HuH-7.5 (cell line): Measurements from ENCODE around the gene SORCS2.

Experiments
- DNase-seq: peaks from one replicate; pipeline ENCODE4 v3.0.0; 2011; ENCODE audit warnings: low spot score

SORCS2 gene

DNA sequence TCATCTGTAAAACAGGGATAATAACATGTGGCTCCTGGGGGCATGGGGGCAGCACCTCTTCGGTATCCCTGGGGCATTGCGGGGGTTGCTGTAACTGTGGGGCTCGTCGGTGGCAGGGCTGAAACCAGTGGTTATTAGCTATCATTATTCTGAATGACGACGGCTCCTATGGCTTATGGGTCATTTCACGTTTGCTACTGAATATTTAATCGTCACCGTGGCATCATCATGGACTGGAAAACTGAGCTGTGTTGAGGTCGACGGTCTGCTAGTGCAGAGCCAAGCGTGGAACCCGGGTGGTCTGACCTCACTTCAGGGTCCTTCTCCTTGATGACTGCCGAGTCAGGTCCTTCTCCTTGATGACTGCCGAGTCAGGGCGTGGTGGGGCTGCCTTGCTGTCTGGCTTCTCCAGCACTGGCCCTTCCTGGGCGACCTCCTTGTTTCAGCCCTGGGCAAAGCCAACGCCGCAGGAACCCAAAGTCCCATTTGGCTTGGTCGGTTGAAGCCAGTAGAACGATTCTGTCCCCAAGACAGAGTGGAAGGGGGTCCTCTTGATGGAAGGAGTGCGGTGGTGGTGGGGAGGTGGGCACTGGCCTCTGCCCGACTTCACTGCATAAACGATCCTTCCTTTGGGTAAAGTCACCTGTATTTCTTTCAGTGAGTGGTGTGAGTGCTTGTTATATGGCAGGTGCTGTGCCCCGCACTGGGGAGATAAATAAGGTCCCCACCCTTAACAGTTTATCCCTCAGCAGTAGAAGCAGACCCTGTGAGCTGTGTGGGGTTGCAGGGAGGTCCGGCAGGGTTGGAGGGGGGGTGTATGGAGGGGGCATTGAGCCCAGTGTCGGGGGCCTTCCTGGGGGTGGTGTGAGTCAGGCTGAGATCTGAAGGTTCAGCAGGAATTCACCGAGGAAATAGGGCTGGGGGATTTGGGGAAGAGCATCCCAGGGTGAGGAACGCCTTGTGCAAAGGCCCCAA lies 201.6 kb downstream of the SORCS2 start:
- no peak for DNase-seq

DNA sequence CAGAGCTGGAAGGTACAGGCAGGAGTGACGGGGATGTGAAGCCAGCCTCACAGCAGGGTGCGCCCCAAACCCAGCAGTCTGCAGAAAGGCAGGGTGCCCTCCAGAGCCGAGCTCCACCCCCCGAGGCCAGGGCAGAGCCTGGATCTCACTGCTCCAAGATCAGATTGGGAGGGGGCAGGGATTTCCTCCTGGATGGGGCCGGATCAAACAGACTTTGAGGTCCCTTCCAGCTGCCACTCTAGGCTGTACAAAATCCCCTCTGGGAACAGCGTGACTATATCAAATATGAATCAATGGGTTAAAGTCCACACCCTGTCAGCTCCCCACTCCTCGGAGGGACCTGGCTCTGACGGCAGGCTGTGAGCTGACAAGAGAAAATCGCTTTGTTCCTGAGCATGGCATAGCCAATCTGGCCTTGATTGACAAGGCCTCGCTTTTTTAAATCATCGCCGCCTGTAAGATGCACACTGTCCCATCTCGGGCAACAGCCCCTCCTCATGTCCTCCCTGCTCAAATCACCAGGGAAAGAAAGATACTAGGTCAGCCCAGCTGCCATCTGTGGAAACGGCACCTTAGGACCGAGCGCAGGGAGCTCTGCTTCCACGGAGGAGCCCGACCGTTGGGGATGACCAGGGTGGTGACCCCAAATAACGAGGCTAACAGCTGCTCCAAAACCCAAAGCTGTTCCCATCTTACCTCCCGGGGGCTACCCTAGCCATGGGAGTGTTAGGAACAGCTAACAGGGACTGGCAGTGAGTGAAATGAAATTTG lies 202.5 kb downstream of the SORCS2 start:
- DNase-seq = no peak

DNA sequence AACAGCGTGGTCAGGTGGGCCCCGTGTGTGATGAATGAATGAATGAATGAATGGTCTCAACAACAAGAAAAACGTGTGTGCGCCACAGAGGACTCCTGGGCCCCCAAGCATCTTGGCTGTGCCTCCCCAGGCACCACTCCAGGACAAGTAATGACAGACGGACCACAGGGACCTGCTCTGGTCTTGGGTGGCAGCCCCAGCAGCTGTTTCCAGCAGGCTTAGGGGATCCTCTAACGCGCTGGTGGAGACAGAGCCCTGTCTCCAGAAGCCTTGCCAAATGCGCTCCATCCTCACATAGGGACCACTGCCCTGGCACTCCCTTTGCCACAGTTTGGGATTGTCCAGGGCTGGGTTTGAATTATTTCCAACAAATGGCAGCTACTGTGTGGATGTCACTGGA lies 203.3 kb downstream of the SORCS2 start:
- peak; percentile 3 for DNase-seq

DNA sequence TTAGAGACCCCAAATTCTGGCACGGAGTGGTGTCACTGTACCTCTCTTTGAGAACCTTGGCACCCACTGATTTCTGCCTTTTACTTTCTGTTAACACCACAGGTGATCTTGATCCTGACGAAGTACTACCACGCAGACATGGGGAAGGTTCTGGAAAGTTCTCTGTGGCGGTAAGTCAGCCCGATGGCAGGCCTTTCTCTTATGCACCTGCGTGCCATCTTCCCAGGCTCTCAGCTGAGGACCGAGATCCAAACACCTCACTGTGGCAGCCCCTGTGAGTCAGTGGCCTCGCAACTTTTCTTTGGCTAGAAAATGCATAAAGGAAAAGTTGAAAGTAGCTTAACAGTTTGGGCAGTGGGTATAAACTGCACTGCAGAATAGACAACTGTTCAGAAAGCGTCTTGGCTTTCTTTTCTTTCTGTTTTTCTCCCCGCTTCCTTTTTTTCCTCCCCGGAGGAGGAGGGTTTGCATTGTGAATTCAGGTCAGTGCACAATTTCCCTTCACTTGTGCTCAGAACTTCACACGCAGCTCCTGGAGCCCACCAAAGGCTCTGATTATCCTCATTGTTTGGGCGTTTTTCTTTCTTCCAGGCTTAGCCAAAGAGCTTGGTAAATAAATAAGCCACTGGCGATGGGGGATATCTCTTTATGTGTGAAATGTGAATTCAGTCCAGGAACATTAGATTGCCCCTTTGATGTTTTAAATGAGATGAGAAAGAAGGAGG lies 204.0 kb downstream of the SORCS2 start:
- peak; percentile 1 for DNase-seq

DNA sequence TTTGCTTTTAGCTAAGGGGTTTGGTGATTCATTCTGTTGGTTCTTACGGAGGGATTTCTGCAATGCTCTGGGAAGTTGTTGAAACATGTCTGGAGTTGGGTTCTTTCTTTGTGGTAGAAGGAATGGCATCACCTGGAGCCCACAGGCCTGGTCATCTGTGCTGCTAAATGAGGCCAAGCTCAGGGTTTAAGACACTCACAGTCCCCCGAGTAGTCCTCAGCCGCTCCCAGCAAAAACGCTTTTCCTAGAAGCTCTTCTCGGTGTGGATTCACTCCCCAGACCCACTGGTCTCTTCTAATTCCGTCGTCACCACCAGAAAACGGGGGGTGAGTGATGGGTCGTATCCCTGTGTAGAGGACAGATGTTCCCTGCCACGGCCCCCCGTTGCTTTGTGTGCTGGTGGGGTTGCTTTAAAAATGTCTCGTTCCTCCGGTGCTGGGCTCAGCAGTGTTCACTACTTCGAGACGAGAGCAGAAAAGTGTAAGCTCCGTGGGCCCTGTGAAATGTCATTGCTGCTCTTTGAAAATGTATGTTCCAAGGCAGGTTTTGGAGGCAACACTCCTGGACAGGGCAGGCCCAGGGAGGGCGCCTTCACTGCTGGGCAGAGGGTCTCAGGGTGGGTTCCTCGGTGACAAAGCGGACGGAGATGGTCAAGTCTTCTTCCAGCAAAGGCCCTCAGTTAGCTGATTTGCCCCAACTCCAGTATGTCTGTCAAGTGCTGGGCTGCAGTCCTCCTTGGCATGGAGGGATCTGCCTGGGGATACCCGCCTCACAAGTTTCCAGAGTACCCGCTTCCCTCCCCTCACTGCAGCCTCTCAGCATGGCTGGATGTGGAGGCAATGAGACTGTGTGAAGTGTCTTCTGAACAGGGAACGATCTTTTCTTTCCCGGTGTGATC lies 205.1 kb downstream of the SORCS2 start:
- peak; percentile 1 for DNase-seq

DNA sequence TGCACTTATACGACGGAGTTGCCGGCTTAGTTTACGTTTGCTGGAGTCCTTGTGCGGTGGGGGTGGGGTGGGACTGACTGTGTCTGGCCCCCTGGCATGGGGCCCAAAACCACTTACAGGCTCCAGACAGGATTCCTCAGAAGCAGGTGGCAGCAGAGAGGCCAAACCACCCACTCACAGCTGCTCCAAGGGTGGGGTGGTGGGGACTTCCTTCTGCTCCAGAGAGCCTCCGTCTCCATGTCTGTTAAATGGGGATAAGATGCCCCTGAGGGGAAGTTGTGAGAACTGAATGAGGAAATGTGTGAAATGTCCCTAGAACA lies 205.7 kb downstream of the SORCS2 start:
- DNase-seq = peak; percentile 1

DNA sequence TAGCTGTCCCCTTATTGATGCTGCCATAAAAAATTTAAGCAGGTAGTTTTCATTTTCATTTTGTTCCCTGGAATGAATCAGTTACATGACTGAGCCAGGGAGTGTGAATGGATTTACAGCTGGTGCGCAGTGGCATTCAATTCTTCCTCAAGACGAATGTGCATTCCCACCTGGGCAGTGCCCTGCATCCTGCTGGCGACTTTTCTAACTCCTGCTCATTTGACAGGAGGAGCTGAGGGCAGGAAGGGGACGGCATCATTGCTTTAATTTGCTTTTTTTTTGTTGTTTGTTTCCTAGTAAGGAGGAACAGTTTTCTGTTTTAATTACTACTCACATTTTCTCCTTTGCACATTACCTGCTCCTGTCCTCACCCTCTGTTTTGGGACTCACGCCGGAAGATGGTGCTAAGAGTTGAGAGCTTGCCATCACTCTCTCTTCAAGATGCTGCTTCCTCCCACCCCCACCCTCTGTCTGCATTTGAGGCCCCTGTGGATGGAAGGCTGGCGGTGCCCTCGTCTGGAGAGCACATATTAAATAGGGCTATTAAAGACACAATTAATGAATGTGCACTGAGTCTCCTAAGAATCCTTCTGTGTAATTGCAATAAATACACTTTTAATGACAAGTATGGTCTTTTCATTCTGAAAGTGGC lies 206.6 kb downstream of the SORCS2 start:
- no peak for DNase-seq

DNA sequence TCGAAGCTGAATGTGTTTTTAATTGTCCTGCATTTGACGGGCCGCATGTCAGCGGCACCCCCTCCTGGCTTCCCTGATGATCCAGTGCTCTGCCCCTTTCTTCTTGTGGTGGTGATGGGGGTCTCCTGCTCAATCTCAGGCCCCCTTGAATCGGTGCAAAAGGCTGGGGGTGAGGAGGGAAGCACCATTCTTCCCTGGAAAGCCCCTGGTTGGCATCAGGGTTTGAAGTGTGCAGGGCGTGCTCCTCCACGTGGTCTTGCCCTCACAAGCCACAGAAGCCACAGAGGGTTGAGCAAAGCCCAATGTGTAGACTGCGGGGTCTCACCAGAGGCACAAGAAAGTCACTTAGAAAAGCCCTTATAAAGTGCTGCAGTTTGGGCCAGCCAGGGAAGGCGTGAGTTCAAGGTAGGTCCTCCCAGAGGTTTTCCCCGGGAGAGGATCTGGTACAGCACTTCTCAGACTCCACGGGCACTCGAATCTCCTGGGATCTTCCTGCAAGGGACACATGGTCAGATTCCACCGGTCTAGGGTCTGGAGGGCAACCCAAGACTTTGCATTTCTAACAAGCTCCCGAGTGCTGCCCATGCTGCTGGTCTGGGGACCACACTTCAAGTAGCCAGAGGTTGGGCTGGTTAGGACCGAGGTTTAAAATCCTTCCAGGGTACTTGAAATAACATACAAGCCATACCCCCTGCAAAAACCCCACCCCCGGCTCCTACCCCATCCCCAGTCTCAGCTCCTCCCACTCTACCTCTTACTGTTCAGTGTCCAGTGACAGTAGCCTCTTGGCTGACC lies 207.3 kb downstream of the SORCS2 start:
- DNase-seq = no peak

DNA sequence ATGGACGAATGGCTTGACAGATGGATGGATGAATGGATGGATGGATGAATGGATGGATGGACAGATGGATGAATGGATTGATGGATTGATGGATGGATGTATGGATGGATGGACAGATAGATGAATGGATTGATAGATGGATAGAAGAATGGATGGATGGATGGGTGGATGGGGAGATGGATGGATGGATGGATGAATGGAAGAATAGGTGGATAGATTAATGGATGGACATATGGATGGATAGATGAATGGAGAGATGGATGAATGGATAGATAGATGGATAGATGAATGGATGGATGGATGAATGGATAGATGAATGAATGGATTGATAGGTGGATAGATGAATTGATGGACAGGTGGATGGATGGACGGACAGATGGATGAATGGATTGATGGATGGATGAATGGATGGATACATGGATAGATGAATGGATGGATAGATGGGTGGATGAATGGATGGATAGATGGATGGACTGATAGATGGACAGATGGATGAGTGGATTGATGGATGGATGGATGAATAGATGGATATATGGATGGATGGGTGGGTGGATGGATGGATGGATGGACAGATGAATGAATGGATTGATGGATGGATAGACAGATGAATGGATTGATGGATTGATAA lies 208.4 kb downstream of the SORCS2 start:
- DNase-seq = no peak

DNA sequence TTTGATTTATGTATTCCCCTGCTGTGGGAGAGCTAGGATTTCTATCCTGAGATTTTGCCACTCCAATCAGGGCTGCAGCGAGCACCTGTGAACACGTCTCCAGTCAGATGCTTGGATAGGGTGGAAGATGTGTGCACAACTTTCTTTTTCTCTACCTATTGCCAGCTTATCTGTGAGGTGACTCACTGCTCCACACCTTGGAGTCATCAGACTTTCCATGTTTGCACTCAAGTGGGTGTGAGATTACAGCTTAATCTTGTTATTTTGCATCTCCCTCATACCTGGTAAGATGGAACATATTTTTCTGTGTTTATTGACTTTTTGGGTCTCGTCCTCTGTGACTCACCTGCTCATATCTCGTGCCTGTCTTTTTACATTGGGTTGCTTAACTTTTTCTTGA lies 210.2 kb downstream of the SORCS2 start:
- DNase-seq = no peak

DNA sequence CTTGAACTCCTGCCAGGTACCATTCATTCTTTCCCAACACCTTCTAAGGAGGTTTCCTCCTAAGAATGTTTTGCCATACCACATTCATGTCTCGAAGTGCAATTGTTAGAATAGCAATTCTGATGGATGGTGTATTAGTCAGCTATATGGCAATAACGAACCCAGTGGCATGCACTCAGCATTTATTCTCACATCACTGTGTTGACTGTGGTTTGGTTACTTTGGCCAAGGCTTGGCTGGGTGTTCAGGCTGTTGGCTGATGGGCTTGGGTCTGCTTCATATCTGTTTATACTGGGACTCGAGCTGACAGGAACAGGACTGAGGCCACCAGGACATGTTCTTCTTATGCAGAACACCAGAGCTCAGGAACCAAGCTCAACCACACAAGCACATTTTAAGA lies 210.7 kb downstream of the SORCS2 start:
- no peak for DNase-seq

DNA sequence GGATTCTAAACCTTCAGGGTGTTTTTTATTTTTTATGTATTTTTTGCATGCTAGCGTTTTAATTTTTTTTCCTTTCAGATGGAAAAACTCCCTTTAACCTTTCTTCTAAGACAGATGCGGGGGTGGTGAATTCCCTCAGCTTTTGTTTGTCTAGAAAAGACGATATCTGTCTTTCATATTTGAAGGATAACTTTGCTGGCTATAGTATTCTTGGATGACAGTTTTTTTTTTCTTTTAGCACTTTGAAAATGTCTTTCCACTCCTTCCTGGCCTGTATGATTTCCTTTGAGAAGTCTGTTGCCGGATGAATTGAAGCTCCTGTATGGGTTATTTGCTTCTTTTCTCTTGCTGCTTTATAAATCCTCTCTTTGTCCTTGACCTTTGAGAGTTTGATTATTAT lies 215.8 kb downstream of the SORCS2 start:
- no peak for DNase-seq

DNA sequence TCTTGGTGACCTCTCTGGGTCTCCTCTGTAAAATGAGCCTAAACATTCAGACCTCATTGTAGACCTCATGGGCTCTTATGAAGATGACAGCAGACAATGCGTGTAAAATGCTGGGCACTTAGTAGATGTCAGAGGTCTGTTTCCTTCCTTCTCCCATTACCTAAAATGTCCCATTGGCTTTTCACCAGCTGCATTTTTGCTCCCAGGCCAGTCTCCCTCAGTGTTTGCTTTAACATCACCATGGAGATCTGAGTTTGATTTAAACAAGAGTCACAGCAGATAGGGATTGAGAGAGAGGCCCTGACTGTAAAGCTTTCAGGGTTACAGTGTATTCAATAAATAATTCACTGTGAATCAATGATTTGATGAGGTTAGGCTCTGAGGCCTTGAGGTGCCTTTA lies 218.1 kb downstream of the SORCS2 start:
- DNase-seq = no peak

DNA sequence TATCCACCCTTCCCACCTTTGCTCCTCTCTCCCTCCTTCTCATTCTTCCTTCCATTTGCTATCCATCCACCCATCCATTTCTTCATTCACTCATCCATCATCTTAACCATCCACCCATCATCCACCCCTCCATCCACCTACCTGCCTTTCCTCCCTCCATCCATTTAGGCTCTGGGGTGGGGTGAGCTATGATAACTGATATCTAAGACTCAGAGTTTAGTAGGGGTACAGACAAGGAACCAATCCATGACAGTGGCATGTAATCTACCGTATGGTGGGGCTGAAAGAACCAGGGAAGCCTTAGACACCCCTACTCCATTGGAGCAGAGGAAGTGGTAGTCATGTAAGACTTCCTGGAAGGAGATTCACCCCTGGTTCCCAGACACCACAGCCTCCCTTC lies 219.2 kb downstream of the SORCS2 start:
- no peak for DNase-seq

DNA sequence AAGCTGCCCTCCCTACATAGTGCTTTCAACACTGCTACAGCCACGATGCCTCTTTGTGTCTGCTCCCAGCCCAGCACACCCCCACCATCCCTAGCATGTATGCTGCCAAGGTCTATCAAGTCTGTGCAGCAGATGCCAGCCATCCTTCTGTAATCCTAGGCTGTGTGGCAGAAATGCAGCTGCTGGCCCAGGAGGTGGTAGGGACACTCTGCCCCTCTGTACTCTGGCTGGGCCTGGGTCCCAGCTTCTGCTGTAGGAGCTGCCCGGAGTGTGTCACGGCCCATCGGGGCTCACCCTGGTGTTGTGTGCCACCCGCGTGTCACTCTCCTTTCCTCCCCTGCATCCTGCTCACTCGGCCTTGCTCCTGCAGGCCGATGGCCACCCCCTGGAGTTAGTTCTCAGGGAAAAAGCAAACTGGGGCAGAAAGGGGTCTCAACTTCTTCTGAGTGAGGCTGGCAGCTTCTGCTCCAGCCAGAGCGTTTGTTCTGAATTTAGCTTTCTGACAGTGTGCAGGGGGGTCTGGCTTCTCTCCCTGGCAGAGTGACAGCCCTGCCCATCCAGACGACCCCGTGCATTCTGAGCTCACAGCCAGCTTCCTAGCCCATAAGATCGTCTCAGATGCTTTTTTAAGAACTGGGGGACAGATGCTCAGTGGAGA lies 219.7 kb downstream of the SORCS2 start:
- DNase-seq = no peak

DNA sequence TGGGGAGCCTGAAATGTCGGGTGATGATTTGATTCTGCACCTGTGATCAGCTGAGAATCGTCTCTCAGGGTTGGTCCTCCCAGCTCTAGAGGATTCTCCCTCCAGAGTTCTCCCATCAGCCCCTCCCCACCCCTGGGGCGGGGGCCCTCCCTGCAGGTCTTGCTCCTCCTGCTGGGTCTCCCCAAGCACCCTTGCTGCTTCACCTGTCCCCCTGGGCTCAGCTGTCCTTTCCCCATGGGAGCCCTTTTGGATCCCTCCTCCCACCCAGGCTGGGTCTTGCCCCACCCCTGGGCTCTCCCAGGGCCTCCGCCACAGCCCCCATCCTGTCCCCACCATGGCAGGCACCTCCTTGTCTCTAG lies 220.2 kb downstream of the SORCS2 start:
- no peak for DNase-seq

DNA sequence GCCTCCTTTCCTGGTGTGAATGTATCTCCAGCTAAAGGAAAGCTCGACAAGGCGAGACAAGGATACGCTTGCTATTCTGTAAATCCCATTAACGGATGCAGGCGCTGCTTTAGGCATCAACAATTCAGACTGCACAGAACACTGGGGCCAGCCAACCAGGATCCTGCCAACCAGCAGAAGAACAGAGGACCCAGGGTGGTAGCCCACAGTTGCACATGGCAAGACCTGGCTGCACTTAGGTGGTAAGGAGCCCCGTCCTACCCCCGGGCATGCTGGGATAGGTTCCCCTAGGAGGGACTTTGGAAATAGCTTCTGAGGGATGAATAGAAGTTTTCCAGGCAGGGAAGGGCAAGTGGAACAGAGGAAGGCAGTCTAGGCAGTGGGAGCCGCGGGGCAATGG lies 221.7 kb downstream of the SORCS2 start:
- no peak for DNase-seq

DNA sequence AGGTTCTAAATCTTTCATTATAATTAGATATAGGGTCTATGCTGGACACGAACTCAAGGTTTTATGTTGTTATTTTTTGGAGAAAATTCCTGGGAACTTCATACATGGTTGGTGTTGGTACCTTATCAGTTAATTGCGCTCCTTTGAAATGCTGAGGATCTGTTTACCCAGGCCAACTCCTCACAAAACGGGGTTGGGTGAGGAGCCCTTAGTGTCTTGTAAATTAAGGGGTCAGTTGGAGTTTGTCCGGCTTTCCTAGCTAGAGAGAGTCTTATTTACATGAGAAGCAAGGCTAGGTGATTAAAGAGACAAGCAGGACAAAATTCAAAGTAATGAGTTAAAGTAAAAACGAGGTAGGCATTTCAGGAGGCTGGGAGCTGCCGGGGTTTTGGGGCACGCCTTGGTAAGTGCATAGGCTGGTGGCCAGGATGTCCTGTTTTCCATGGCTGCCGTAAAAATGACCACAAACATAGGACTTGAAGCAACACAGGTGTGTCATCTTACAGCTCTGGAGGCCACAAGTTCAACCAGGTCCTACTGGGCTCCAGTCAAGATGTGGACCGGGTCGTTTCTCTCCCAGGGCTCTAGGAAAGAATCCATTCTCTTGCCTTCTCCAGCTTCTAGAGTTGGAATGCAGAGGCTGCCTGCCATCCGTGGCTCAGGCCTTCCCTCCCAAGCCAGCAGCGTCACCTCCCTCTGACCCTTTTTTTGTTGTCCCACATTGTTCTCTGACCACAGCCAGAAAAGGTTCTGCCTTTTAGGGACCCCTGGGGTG lies 222.6 kb downstream of the SORCS2 start:
- no peak for DNase-seq
